NCI-H82 (cell line): ENCODE results near the gene ABTB2.
A peak's percentile ranks its signal among the peaks of the same experiment; 100 is the strongest.
"Not testable (repeated sequence)": the region's sequence is repeated elsewhere in the genome, so short reads cannot be mapped to it uniquely, and the experiment has no call there.

Source experiments
- DNase-seq: peaks from one replicate; lab custom pipeline; 2025; lab: John Stamatoyannopoulos, UW

The ABTB2 gene

GRCh38 chr11:34238533-34238932, 119.3 kb downstream of the ABTB2 start:
- DNase-seq = no peak

- peak; percentile 94 for DNase-seq
These were observed 121.2 kb downstream of the ABTB2 start for GRCh38 chr11:34236572-34236971.

- DNase-seq = peak; percentile 88
These were observed 122.2 kb downstream of the ABTB2 start for GRCh38 chr11:34235591-34236071.

DNA sequence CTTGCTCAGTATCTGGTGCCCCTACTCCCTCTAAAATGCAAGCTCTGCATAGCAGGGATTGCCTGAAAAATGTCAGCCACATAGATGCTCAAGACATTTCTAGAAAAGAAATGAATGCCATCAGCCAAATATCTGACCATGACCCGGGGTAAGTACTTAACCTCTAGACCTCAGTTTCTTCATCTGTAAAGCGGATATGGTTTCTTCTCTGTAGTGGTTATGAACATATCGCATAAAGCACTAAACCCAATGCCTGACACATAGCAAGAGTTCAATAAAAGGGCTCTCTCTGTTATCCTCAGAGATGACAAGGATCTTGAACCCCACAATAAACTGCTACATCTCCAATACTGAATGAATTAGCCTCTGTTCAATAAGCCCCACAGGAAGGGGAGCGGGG, 122.6 kb downstream of the ABTB2 start:
- DNase-seq = no peak

- DNase-seq = no peak
These were observed 123.6 kb downstream of the ABTB2 start for GRCh38 chr11:34234086-34234740.

DNA sequence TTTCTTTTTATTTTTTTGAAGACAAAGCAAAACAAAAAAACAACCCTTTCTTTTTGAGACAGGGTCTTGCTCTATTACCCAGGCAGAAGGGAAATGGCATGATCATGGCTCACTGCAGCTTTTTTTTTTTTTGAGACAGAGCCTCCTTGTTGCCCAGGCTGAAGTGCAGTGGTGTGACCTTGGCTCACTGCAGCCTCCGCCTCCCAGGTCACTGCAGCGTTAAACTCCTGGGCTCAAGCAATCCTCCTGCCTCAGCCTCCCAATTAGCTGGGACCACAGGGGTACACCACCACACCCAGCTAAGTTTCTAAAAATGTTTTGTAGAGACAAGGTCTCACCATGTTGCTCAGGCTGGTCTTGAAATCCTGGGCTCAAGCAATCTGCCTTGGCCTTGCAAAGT, 124.6 kb downstream of the ABTB2 start:
- DNase-seq = no peak

- DNase-seq = no peak
These were observed 125.0 kb downstream of the ABTB2 start for GRCh38 chr11:34232807-34233206.

GRCh38 chr11:34226210-34226609, 131.6 kb downstream of the ABTB2 start:
- DNase-seq = no peak

DNA sequence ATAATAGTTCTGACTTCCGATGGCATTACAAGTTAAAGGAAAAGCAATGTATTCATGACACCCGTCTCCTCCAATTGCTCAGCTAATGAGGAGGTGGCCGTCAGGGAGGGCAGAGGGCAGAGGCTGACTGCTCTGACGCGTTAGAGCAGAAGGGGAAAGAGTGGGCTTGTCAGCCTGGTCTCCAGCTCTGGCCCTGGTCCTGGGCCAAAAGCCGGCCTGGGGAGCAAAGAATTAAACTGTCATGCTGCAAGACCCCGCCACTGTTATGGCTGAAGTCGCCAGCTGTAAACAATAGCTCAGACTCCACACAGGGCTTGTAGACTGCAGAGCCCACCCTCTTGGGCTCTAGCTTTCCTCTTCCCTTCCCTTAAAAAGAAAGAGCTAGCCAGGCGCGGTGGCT, 132.7 kb downstream of the ABTB2 start:
- DNase-seq = no peak

- no peak for DNase-seq
These were observed 133.3 kb downstream of the ABTB2 start for GRCh38 chr11:34224434-34224966.

GRCh38 chr11:34223907-34224306, 133.9 kb downstream of the ABTB2 start:
- DNase-seq = no peak

DNA sequence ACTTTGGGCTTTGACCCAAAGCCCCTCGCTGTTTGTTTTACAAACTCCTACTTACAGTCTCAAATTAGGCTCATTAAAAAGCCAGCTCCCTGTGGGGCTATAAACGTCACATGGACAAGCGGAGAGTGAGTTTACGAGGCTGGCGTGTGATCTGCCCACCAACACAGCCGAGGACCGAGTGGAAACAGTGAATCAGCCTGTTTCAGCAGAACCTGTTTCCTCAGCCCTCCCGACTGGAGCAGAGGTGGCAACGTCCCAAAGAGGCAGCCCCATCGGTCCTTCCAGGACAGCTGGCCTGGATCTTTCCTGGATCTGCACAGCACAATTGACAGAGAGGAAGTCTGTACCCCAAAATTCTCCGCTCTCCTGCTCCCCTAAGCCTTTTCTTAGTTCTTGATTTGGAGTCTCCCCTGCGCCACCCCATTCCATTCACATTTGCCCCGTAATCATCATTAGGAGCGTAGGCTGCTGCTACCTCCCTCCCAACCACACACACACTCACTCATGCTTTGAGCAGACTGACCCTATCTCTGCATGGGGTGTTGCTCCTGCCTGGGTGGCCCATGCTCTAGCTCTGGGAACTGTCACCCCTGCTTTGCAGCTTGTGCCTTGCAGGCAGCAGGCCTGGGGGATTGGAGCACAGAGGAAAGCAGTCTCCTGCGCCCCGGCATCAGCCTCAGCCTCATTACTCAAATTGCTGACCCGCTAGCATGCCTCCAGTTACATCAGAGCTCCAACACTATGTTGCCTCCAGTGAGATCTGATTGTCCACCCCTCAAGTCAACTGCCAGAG, 134.6 kb downstream of the ABTB2 start:
- no peak for DNase-seq

- no peak for DNase-seq
These were observed 135.8 kb downstream of the ABTB2 start for GRCh38 chr11:34222030-34222429.

- no peak for DNase-seq
These were observed 137.9 kb downstream of the ABTB2 start for GRCh38 chr11:34219941-34220370.

DNA sequence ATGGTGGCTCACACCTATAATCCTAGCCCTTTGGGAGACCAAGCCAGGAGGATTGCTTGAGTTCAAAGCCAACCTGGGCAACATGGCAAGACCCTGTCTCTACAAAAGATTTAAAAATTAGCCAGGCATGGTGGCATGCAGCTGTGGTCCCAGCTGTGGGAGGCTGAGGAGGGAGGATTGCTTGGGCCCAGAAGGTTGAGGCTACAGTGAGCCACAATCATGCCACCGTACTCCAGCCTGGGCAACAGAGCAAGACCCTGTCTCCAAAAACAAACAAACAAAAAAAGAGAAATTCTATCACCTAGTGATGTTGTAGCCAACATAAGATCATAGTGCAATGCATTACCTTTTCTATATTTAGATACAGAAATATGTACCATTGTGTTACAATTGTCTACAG, 138.5 kb downstream of the ABTB2 start:
- no peak for DNase-seq

DNA sequence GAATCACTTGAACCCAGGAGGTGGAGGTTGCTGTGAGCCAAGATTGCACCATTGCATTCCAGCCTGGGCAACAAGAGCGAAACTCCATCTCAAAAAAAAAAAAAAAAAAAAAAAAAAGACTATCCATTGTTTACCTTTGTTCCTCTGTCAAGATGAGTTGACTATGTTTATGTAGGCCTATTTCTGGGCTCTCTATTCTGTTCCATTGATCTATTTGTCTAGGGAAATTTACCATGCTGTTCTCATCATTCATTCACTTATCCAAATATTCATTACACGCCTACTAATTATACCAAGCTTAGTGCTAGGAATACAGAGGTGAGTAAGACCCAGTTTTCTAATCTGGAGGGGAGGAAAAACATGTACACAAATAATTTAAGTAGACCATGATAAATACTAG, 139.1 kb downstream of the ABTB2 start:
- not testable (repeated sequence) for DNase-seq

- no peak for DNase-seq
These were observed 139.7 kb downstream of the ABTB2 start for GRCh38 chr11:34218067-34218466.

DNA sequence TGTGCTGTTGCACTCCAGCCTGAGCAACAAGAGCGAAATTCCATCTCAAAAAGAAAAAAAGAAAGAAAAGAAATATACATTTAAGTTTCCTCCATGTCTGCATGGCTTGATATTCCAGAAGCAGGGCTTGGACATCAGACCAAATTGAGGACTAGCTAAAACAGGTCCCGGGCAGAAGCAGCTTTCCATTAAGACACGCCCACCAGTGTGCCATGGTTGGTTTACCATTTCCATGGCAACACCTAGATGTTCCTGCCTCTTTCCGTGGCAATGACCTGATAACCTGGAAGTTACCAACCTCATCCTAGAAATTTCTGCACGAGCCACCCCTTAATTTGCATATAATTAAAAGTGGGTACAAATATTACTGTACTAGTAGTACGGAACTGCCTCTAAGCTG, 141.1 kb downstream of the ABTB2 start:
- no peak for DNase-seq

GRCh38 chr11:34215806-34216453, 141.9 kb downstream of the ABTB2 start:
- no peak for DNase-seq

GRCh38 chr11:34214961-34215805, 142.6 kb downstream of the ABTB2 start:
- DNase-seq = no peak

DNA sequence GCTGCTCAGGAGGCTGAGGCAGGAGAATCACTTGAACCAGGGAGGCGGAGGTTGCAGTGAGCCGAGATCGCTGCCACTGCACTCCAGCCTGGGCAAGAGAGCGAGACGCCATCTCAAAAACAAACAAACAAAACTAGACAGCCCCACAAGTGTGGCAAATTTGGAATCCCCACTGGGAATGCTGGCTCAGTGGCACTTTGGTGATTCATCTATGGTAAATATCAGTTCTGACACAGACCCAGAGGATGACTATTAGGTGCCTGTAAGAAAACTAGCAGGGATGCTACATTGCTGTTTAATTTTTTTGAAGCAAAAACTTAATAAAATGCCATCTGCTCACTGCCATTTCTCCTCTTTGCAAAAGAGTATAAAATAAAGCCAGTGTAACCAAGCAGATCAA, 144.4 kb downstream of the ABTB2 start:
- DNase-seq = no peak

DNA sequence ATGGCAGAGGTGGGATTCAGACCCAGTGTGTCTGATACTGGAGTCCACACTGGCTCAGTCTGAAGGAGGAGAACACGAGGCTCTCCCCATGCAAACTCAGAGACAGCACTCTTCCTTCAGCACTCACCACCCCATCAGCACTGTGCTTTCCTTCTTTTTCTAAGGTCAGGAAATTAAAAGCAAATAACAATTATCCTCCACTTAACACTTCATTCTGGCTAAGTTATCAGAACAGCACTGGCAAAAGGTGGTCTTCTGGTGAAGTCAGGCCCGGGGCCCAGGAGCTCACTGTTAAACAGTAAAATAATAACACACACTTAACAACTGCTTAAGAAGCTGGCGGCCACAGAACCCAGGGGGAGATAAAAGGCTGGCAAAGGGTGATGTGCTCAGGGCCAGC, 145.2 kb downstream of the ABTB2 start:
- no peak for DNase-seq
